ENCODE measurements around the gene ZNF324.

DNA sequence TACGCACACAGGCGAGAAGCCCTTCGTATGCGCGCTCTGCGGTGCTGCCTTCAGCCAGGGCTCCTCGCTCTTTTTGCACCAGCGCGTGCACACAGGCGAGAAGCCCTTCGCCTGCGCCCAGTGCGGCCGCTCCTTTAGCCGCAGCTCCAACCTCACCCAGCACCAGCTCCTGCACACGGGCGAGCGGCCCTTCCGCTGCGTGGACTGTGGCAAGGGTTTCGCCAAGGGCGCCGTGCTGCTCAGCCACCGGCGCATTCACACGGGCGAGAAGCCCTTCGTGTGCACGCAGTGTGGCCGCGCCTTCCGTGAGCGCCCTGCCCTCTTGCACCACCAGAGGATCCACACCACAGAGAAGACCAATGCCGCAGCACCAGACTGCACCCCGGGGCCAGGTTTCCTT, 10.8 kb upstream of the ZNF324 start:
- TF ChIP-seq, protein P1, sequence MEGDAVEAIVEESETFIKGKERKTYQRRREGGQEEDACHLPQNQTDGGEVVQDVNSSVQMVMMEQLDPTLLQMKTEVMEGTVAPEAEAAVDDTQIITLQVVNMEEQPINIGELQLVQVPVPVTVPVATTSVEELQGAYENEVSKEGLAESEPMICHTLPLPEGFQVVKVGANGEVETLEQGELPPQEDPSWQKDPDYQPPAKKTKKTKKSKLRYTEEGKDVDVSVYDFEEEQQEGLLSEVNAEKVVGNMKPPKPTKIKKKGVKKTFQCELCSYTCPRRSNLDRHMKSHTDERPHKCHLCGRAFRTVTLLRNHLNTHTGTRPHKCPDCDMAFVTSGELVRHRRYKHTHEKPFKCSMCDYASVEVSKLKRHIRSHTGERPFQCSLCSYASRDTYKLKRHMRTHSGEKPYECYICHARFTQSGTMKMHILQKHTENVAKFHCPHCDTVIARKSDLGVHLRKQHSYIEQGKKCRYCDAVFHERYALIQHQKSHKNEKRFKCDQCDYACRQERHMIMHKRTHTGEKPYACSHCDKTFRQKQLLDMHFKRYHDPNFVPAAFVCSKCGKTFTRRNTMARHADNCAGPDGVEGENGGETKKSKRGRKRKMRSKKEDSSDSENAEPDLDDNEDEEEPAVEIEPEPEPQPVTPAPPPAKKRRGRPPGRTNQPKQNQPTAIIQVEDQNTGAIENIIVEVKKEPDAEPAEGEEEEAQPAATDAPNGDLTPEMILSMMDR (conservative IDR thresholded peaks at IDR 0.05): no peak
- TF ChIP-seq EZH2 (IDR thresholded peaks at IDR 0.05; ENCODE audit: low read depth): no peak

Measured in PC-9 (cell line).